ENCODE results near the gene PTGFRN.

The PTGFRN gene

DNA sequence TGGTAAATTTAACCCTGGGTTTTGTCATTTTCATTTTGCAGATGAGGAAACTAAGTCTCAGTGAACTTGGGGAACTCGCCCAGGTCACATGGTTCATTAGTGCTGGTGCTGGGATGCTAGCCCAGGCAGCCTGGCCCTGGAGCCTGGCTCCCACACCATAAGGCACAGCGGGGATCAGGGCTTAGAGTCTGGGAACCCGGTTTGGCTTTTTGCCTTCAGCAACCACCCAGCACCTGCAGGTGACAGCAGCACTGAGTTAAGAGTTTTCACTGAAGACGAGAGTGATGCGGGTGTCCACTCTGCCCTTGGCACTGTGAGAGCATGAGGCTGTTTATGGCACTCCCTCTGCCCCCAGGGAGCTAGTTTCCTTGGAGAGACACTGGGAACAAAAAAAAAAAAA lies 73.4 kb downstream of the PTGFRN start:
- H3K4me2 ChIP-seq (ENCODE audit: low read length), result no peak overlapping the region
- no peak overlapping the region for H3K27ac ChIP-seq (ENCODE audit: low read length)
- no peaks in the 10 kb centered on the region for H3K27me3 ChIP-seq (ENCODE audit: low read depth, low read length)
- H3K4me3 ChIP-seq (ENCODE audit: low read length), result no peak overlapping the region
- H2AFZ ChIP-seq (ENCODE audit: low read depth, low read length), result no peak overlapping the region
- no peaks in the 10 kb centered on the region for H3K79me2 ChIP-seq (ENCODE audit: low read length)
- H3K9ac ChIP-seq (ENCODE audit: low read length), result no peak overlapping the region
- H3K4me1 ChIP-seq (ENCODE audit: low read length), result no peaks in the 10 kb centered on the region
- no peak for TF ChIP-seq EZH2phosphoT487 (IDR thresholded peaks at IDR 0.05; ENCODE audit: low read depth)
- TF ChIP-seq, protein P1, sequence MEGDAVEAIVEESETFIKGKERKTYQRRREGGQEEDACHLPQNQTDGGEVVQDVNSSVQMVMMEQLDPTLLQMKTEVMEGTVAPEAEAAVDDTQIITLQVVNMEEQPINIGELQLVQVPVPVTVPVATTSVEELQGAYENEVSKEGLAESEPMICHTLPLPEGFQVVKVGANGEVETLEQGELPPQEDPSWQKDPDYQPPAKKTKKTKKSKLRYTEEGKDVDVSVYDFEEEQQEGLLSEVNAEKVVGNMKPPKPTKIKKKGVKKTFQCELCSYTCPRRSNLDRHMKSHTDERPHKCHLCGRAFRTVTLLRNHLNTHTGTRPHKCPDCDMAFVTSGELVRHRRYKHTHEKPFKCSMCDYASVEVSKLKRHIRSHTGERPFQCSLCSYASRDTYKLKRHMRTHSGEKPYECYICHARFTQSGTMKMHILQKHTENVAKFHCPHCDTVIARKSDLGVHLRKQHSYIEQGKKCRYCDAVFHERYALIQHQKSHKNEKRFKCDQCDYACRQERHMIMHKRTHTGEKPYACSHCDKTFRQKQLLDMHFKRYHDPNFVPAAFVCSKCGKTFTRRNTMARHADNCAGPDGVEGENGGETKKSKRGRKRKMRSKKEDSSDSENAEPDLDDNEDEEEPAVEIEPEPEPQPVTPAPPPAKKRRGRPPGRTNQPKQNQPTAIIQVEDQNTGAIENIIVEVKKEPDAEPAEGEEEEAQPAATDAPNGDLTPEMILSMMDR (IDR thresholded peaks at IDR 0.05; ENCODE audit: low read depth, low read length), result no peak
- H4K20me1 ChIP-seq (ENCODE audit: insufficient read depth, low read length), result no peaks in the 10 kb centered on the region
- no peaks in the 10 kb centered on the region for H3K9me3 ChIP-seq (ENCODE audit: insufficient read depth, low read length)
- no peaks in the 10 kb centered on the region for H3K36me3 ChIP-seq (replicated peaks; ENCODE audit: low read depth, low read length)

DNA sequence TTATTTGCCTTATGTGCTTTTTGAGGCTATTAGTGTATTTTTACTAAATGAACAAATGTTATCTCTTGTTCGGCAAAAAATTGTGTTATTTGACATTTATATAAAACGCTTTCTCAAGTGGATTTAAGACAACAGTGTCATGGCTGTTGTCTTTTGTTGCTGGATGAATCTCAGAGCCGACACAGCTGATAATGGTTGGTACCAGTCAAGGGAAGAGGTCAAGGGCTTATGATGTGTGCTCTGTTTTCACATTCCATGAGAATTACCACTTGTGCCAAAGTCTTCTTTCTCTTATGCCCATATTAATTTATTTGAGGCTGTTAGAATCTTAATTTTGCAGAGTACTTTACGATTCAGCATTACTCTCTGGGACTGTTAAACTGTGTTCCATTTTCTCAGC lies 74.0 kb downstream of the PTGFRN start:
- Histone ChIP-seq H3K36me3 (replicated peaks; ENCODE audit: low read depth, low read length) (no peaks in the 10 kb centered on the region), H4K20me1 (ENCODE audit: insufficient read depth, low read length) (no peaks in the 10 kb centered on the region), H3K79me2 (ENCODE audit: low read length) (no peaks in the 10 kb centered on the region), H3K4me3 (ENCODE audit: low read length) (no peak overlapping the region), H3K4me1 (ENCODE audit: low read length) (no peaks in the 10 kb centered on the region), H3K9ac (ENCODE audit: low read length) (no peak overlapping the region), H3K27ac (ENCODE audit: low read length) (no peak overlapping the region), H3K9me3 (ENCODE audit: insufficient read depth, low read length) (no peaks in the 10 kb centered on the region), H2AFZ (ENCODE audit: low read depth, low read length) (no peak overlapping the region), H3K4me2 (ENCODE audit: low read length) (no peak overlapping the region), H3K27me3 (ENCODE audit: low read depth, low read length) (no peaks in the 10 kb centered on the region)
- TF ChIP-seq, protein P1 (IDR thresholded peaks at IDR 0.05; ENCODE audit: low read depth, low read length), result no peak
- no peak for TF ChIP-seq EZH2phosphoT487 (IDR thresholded peaks at IDR 0.05; ENCODE audit: low read depth)

DNA sequence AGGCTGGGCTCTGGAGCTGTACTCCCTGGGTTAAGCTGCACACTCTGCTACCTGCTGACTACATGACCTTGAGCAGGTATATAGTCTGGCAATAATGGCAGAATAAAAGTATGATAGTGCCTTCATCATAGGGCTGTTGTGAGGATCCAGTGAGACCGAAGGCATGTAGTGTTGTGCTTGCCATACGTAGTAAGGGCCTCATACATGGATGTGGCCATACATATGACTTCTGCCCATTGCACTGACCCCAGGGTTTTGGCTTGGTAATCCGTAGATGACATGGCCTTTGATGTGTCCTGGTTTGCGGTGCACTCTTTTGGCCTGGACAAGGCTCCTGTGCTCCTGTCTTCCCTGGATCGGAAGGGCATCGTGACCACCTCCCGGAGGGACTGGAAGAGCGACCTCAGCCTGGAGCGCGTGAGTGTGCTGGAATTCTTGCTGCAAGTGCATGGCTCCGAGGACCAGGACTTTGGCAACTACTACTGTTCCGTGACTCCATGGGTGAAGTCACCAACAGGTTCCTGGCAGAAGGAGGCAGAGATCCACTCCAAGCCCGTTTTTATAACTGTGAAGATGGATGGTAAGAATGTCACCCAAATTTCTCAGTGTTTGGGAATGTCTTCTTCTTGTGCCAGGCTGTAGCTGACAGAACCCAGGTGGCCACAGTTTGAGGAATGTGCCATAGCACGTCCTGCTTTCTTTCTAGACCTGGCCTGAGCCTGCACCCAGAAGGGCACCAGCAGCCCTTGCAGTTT lies 74.9 kb downstream of the PTGFRN start:
- H4K20me1 ChIP-seq (ENCODE audit: insufficient read depth, low read length), result no peaks in the 10 kb centered on the region
- no peak overlapping the region for H2AFZ ChIP-seq (ENCODE audit: low read depth, low read length)
- TF ChIP-seq EZH2phosphoT487 (IDR thresholded peaks at IDR 0.05; ENCODE audit: low read depth), result no peak
- TF ChIP-seq, protein P1 (IDR thresholded peaks at IDR 0.05; ENCODE audit: low read depth, low read length), result no peak
- no peaks in the 10 kb centered on the region for H3K4me1 ChIP-seq (ENCODE audit: low read length)
- H3K36me3 ChIP-seq (replicated peaks; ENCODE audit: low read depth, low read length), result no peaks in the 10 kb centered on the region
- no peak overlapping the region for H3K4me3 ChIP-seq (ENCODE audit: low read length)
- H3K9ac ChIP-seq (ENCODE audit: low read length), result no peak overlapping the region
- no peaks in the 10 kb centered on the region for H3K79me2 ChIP-seq (ENCODE audit: low read length)
- no peak overlapping the region for H3K4me2 ChIP-seq (ENCODE audit: low read length)
- H3K9me3 ChIP-seq (ENCODE audit: insufficient read depth, low read length), result no peaks in the 10 kb centered on the region
- no peak overlapping the region for H3K27ac ChIP-seq (ENCODE audit: low read length)
- H3K27me3 ChIP-seq (ENCODE audit: low read depth, low read length), result no peaks in the 10 kb centered on the region

DNA sequence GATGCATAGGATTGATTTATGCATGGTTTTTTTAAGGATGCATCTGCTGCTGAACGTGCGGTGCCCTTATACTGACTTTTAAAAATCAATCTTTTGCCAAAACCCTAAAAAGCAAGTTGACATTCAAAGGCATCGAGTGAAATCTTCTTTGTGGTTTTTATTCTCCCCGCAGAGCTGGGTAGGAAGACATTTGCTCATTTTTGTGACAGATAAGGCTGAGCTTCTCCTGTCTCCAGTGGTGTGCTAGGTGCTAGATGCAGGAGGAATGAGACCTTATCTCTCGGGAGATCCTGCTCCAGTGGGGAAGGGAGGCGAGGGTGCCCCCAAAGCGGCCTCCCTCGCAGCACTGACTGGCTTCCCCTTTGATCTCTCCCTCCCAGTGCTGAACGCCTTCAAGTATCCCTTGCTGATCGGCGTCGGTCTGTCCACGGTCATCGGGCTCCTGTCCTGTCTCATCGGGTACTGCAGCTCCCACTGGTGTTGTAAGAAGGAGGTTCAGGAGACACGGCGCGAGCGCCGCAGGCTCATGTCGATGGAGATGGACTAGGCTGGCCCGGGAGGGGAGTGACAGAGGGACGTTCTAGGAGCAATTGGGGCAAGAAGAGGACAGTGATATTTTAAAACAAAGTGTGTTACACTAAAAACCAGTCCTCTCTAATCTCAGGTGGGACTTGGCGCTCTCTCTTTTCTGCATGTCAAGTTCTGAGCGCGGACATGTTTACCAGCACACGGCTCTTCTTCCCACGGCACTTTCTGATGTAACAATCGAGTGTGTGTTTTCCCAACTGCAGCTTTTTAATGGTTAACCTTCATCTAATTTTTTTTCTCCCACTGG lies 76.9 kb downstream of the PTGFRN start:
- Histone ChIP-seq H3K79me2 (ENCODE audit: low read length) (no peaks in the 10 kb centered on the region), H3K4me1 (ENCODE audit: low read length) (no peaks in the 10 kb centered on the region), H3K36me3 (replicated peaks; ENCODE audit: low read depth, low read length) (no peaks in the 10 kb centered on the region), H3K4me3 (ENCODE audit: low read length) (no peak overlapping the region), H3K27ac (ENCODE audit: low read length) (no peak overlapping the region), H4K20me1 (ENCODE audit: insufficient read depth, low read length) (no peaks in the 10 kb centered on the region), H2AFZ (ENCODE audit: low read depth, low read length) (no peak overlapping the region), H3K9ac (ENCODE audit: low read length) (no peak overlapping the region), H3K27me3 (ENCODE audit: low read depth, low read length) (no peaks in the 10 kb centered on the region), H3K4me2 (ENCODE audit: low read length) (no peak overlapping the region), H3K9me3 (ENCODE audit: insufficient read depth, low read length) (no peaks in the 10 kb centered on the region)
- no peak for TF ChIP-seq EZH2phosphoT487 (IDR thresholded peaks at IDR 0.05; ENCODE audit: low read depth)
